Measurements from ENCODE around the gene RMND5A. TPM values are rescaled to one million over a fixed set of nuclear protein-coding genes. Genes with fewer than 3 reads are reported as not detected.
"Not testable (repeated sequence)": the region's sequence is repeated elsewhere in the genome, so short reads cannot be mapped to it uniquely, and the experiment has no call there.

Gene RMND5A
- 4.3 and 4.9 TPM in 2 replicates for polyA plus RNA-seq (2012; rRNA removed)
- polyA plus RNA-seq (2012; cell fraction: cytosol; rRNA removed): 5.9 and 7.1 TPM in 2 replicates
- 3.6 and 3.7 TPM in 2 replicates for polyA plus RNA-seq (2012; cell fraction: nucleus; rRNA removed)

GRCh38 chr2:86719637-86720539, at the start of gene RMND5A:
RMND5A (plus strand) TSS chr2:86720291; CDS start chr2:86720668, 377 bp downstream.
- POLR2A ChIA-PET; H3K27me3 ChIP-seq (ENCODE audit: insufficient read depth); H4K20me1 ChIP-seq (ENCODE audit: insufficient read depth); CTCF ChIA-PET; H3F3A ChIP-seq (replicated peaks; ENCODE audit: insufficient read depth); H3K36me3 ChIP-seq (replicated peaks in 1 of 2; ENCODE audit: control insufficient read depth in 1 of 2, insufficient read depth in 2 of 2, low read length in 1 of 2); H3K9me2 ChIP-seq; H2AFZ ChIP-seq (ENCODE audit: low read depth); H3K9me3 ChIP-seq; H3K79me2 ChIP-seq (ENCODE audit: insufficient read depth); H3K4me1 ChIP-seq (ENCODE audit: control insufficient read depth in 1 of 2, insufficient read depth in 2 of 2, low read depth in 1 of 2, low read length in 1 of 2): not testable (repeated sequence)
- TF ChIP-seq RFX5 (IDR thresholded peaks at IDR 0.05; ENCODE audit: low read length) (peak; percentile 62), MAX (IDR thresholded peaks at IDR 0.05; ENCODE audit: low read depth) (peak; percentile 48), TAF1 (IDR thresholded peaks at IDR 0.05; ENCODE audit: borderline replicate concordance, low read depth, low read length) (peak; percentile 37; the same call in 1 of the 2 replicates)
- peak; percentile 81 for DNase-seq
- Histone ChIP-seq H3K4me2 (peak within 1 kb of the TSS; percentile 78), H3K27ac (ENCODE audit: low read depth in 2 of 2, low read length in 1 of 2) (peak within 1 kb of the TSS; percentile 42 to 72; a peak in 3 of 4 replicates), H3K9ac (peak within 1 kb of the TSS; percentile 66; the same call in 1 of the 2 replicates), H3K4me3 (ENCODE audit: low read depth in 2 of 2, low read length in 1 of 2) (peak within 1 kb of the TSS; percentile 59 to 63)
- 0% methylated on average over 5 of the region's 95 CpGs for WGBS (ENCODE audit: low lambda C conversion rate)

- Histone ChIP-seq H3K4me3 (ENCODE audit: low read depth in 2 of 2, low read length in 1 of 2) (no peak overlapping the region), H3K4me2 (no peak overlapping the region), H3K27ac (ENCODE audit: low read depth in 2 of 2, low read length in 1 of 2) (no peak overlapping the region), H3K9me3 (no peaks in the 10 kb centered on the region), H3K36me3 (replicated peaks in 1 of 2; ENCODE audit: control insufficient read depth in 1 of 2, insufficient read depth in 2 of 2, low read length in 1 of 2) (no peaks in the 10 kb centered on the region), H4K20me1 (ENCODE audit: insufficient read depth) (no peaks in the 10 kb centered on the region), H3K4me1 (ENCODE audit: control insufficient read depth in 1 of 2, insufficient read depth in 2 of 2, low read depth in 1 of 2, low read length in 1 of 2) (peaks cover 0 to 3% of the 10 kb centered on the region in 2 experiments; a peak in 1 of 4 replicates), H2AFZ (ENCODE audit: low read depth) (no peak overlapping the region), H3K27me3 (ENCODE audit: insufficient read depth) (no peaks in the 10 kb centered on the region), H3K79me2 (ENCODE audit: insufficient read depth) (no peaks in the 10 kb centered on the region), H3K9ac (no peak overlapping the region), H3K9me2 (no peaks in the 10 kb centered on the region), H3F3A (replicated peaks; ENCODE audit: insufficient read depth) (no peaks in the 10 kb centered on the region)
- 31% methylated on average over 5 of the region's 5 CpGs for WGBS (ENCODE audit: low lambda C conversion rate)
- DNase-seq: no peak
- CTCF ChIA-PET: no interaction called here
- POLR2A ChIA-PET: no interaction called here
- TF ChIP-seq CTCF (IDR thresholded peaks at IDR 0.05): no peak
- no peak for TF ChIP-seq GABPA (IDR thresholded peaks at IDR 0.05; ENCODE audit: low read depth)
- no peak for TF ChIP-seq MXI1 (IDR thresholded peaks at IDR 0.05; ENCODE audit: low read depth, low read length)
- TF ChIP-seq EZH2phosphoT487 (IDR thresholded peaks at IDR 0.05; ENCODE audit: borderline replicate concordance, low read depth): no peak
- no peak for TF ChIP-seq TAF1 (IDR thresholded peaks at IDR 0.05; ENCODE audit: borderline replicate concordance, low read depth, low read length)
- no peak for TF ChIP-seq USF2 (IDR thresholded peaks at IDR 0.05; ENCODE audit: borderline replicate concordance, low read depth, low read length)
- no peak for TF ChIP-seq ELF1 (IDR thresholded peaks at IDR 0.05)
- no peak for TF ChIP-seq NFIC (IDR thresholded peaks at IDR 0.05; ENCODE audit: borderline replicate concordance)
- no peak for TF ChIP-seq ZBTB33 (IDR thresholded peaks at IDR 0.05; ENCODE audit: borderline replicate concordance, low read depth)
- TF ChIP-seq TEAD4 (IDR thresholded peaks at IDR 0.05; ENCODE audit: borderline replicate concordance, insufficient read depth): no peak
- TF ChIP-seq RAD21 (IDR thresholded peaks at IDR 0.05; ENCODE audit: low read length): no peak
- no peak for TF ChIP-seq SIN3A (IDR thresholded peaks at IDR 0.05; ENCODE audit: borderline replicate concordance, low read depth, low read length)
- TF ChIP-seq PBX3 (IDR thresholded peaks at IDR 0.05): no peak
- no peak for TF ChIP-seq TCF12 (IDR thresholded peaks at IDR 0.05)
- no peak for TF ChIP-seq CHD2 (IDR thresholded peaks at IDR 0.05; ENCODE audit: low read length, partially characterized antibody)
- TF ChIP-seq RCOR1 (IDR thresholded peaks at IDR 0.05; ENCODE audit: low read length): no peak
These were observed 48.6 kb upstream of the RMND5A start for GRCh38 chr2:86671337-86671981.
